Fibroblast of lung (primary cell): ENCODE results near the gene CCDC180. TPM values are rescaled to one million over a fixed set of nuclear protein-coding genes. Genes with fewer than 3 reads are reported as not detected.

Experiments used
- DNase-seq, 2 donors: peaks; one replicate each; pipeline versions ENCODE4 v3.0.0 to v3.0.0-alpha.2; 2010; ENCODE audit warnings: low read depth in 2 of 2
- H2AFZ ChIP-seq: 2 replicates; pipeline ENCODE4 v1.5.1; 2012; ENCODE audit warnings: low read length, control low read depth, inconsistent platforms
- H3K27ac ChIP-seq: 2 replicates; pipeline ENCODE4 v1.5.1; 2011; ENCODE audit warnings: low read length, control low read depth; ENCODE audit not compliant: insufficient read depth
- H3K27me3 ChIP-seq: 2 replicates; pipeline ENCODE4 v1.5.1; 2011; ENCODE audit warnings: mild to moderate bottlenecking, low read length; ENCODE audit not compliant: control insufficient read depth, insufficient read depth
- H3K36me3 ChIP-seq: 2 replicates; pipeline ENCODE4 v1.5.1; 2011; ENCODE audit warnings: low read length; ENCODE audit not compliant: control insufficient read depth, insufficient read depth
- H3K4me1 ChIP-seq: 2 replicates; pipeline ENCODE4 v1.5.1; 2011; ENCODE audit warnings: low read length; ENCODE audit not compliant: control insufficient read depth, insufficient read depth; ENCODE audit errors: extremely low read depth
- H3K4me2 ChIP-seq: 2 replicates; pipeline ENCODE4 v1.5.1; 2011; ENCODE audit warnings: low read length, control low read depth; ENCODE audit not compliant: insufficient read depth; ENCODE audit errors: extremely low read depth
- H3K4me3 ChIP-seq, 4 experiments: fragments of 200-600 bp in 1 of 4; sonication (generic) in 1 of 4; replicated peaks in 1 of 4; 2 replicates each; pipeline ENCODE4 v1.5.1; 2011 to 2016; ENCODE audit warnings: low read length in 4 of 4, low read depth in 3 of 4, mild to moderate bottlenecking in 3 of 4, control low read depth in 2 of 4, inconsistent platforms in 1 of 4, mixed read lengths in 1 of 4; ENCODE audit not compliant: insufficient read depth in 1 of 4; ENCODE audit errors: control extremely low read depth in 1 of 4
- H3K79me2 ChIP-seq: 2 replicates; pipeline ENCODE4 v1.5.1; 2012; ENCODE audit warnings: mild to moderate bottlenecking, low read length, inconsistent platforms; ENCODE audit not compliant: control insufficient read depth, insufficient read depth
- H3K9ac ChIP-seq: 2 replicates; pipeline ENCODE4 v1.5.1; 2011; ENCODE audit warnings: mild to moderate bottlenecking, low read length, control low read depth; ENCODE audit not compliant: insufficient read depth
- H3K9me3 ChIP-seq: 2 replicates; pipeline ENCODE4 v1.5.1; 2012; ENCODE audit warnings: low read depth, low read length; ENCODE audit not compliant: control insufficient read depth, insufficient read depth
- H4K20me1 ChIP-seq: 2 replicates; pipeline ENCODE4 v1.5.1; 2011; ENCODE audit warnings: low read length; ENCODE audit not compliant: control insufficient read depth, insufficient read depth; ENCODE audit errors: extremely low read depth
- CTCF ChIP-seq, 2 donors: IDR thresholded peaks in 1 of 2; conservative IDR thresholded peaks in 1 of 2; 1 replicate in 1 of 2; 2 replicates in 1 of 2; pipeline ENCODE4 v1.5.1; 2011 to 2012; ENCODE audit warnings: low read length in 2 of 2, control low read depth in 1 of 2, inconsistent platforms in 1 of 2, low read depth in 1 of 2, mild to moderate bottlenecking in 1 of 2
- EZH2 ChIP-seq: IDR thresholded peaks from 2 replicates; pipeline ENCODE4 v1.5.1; 2012; ENCODE audit warnings: low read length, control low read depth, mild to moderate bottlenecking; ENCODE audit errors: missing control alignments
- polyA plus RNA-seq, 2 donors: library from polyadenylated mRNA; depleted of rRNA in 1 of 2; stranded (reverse) in 1 of 2; unstranded in 1 of 2; fragments of >200 nt; gene quantifications; 2 replicates each; pipeline ENCODE4 v1.2.1, GENCODE V29; 2011 to 2012; ENCODE audit warnings: missing spikeins in 1 of 2
- total RNA-seq: library from RNA; depleted of rRNA; stranded (reverse); fragments of >200 nt; gene quantifications from 2 replicates; pipeline ENCODE4 v1.2.1, GENCODE V29; 2014

The CCDC180 gene
- total and polyA plus RNA-seq, 2 donors (not counting 1 experiment from before 2014, with no cell fraction given): 0.73 to 2.5 TPM

GRCh38 chr9:97348871-97349270, 41.4 kb downstream of the CCDC180 start:
- Histone ChIP-seq H2AFZ (no peak overlapping the region), H3K27ac (no peak overlapping the region), H3K4me2 (no peak overlapping the region), H3K36me3 (no peaks in the 10 kb centered on the region), H3K27me3 (no peaks in the 10 kb centered on the region), H3K79me2 (no peaks in the 10 kb centered on the region), H3K4me1 (no peaks in the 10 kb centered on the region), H4K20me1 (no peaks in the 10 kb centered on the region), H3K4me3 (no peak overlapping the region), H3K9me3 (no peaks in the 10 kb centered on the region), H3K9ac (no peak overlapping the region)
- no peak for DNase-seq
- no peak for TF ChIP-seq EZH2
- TF ChIP-seq CTCF (conservative IDR thresholded peaks at IDR 0.05 in 1 of 2, IDR thresholded peaks at IDR 0.05 in 1 of 2; ENCODE audit: low read depth in 1 of 2, low read length in 2 of 2): no peak

GRCh38 chr9:97349400-97349799, 41.9 kb downstream of the CCDC180 start:
- no peak overlapping the region for H2AFZ ChIP-seq
- no peak overlapping the region for H3K9ac ChIP-seq
- no peaks in the 10 kb centered on the region for H3K9me3 ChIP-seq
- H3K4me2 ChIP-seq: no peak overlapping the region
- H4K20me1 ChIP-seq: no peaks in the 10 kb centered on the region
- H3K27me3 ChIP-seq: no peaks in the 10 kb centered on the region
- H3K4me3 ChIP-seq: no peak overlapping the region
- no peak overlapping the region for H3K27ac ChIP-seq
- TF ChIP-seq EZH2 (no peak), CTCF (conservative IDR thresholded peaks at IDR 0.05 in 1 of 2, IDR thresholded peaks at IDR 0.05 in 1 of 2; ENCODE audit: low read depth in 1 of 2, low read length in 2 of 2) (no peak)
- H3K79me2 ChIP-seq: no peaks in the 10 kb centered on the region
- no peaks in the 10 kb centered on the region for H3K36me3 ChIP-seq
- DNase-seq: no peak
- H3K4me1 ChIP-seq: no peaks in the 10 kb centered on the region

- TF ChIP-seq EZH2 (no peak), CTCF (conservative IDR thresholded peaks at IDR 0.05 in 1 of 2, IDR thresholded peaks at IDR 0.05 in 1 of 2; ENCODE audit: low read depth in 1 of 2, low read length in 2 of 2) (no peak)
- no peaks in the 10 kb centered on the region for H3K36me3 ChIP-seq
- H3K27ac ChIP-seq: no peak overlapping the region
- H3K27me3 ChIP-seq: no peaks in the 10 kb centered on the region
- no peaks in the 10 kb centered on the region for H3K79me2 ChIP-seq
- H4K20me1 ChIP-seq: no peaks in the 10 kb centered on the region
- no peak overlapping the region for H3K9ac ChIP-seq
- no peak overlapping the region for H3K4me3 ChIP-seq
- no peaks in the 10 kb centered on the region for H3K4me1 ChIP-seq
- H3K4me2 ChIP-seq: no peak overlapping the region
- no peaks in the 10 kb centered on the region for H3K9me3 ChIP-seq
- no peak overlapping the region for H2AFZ ChIP-seq
- DNase-seq: no peak
Observed at GRCh38 chr9:97354637-97355036, 47.2 kb downstream of the CCDC180 start.
